ENCODE measurements around the gene MMP23B.

Gene MMP23B

DNA sequence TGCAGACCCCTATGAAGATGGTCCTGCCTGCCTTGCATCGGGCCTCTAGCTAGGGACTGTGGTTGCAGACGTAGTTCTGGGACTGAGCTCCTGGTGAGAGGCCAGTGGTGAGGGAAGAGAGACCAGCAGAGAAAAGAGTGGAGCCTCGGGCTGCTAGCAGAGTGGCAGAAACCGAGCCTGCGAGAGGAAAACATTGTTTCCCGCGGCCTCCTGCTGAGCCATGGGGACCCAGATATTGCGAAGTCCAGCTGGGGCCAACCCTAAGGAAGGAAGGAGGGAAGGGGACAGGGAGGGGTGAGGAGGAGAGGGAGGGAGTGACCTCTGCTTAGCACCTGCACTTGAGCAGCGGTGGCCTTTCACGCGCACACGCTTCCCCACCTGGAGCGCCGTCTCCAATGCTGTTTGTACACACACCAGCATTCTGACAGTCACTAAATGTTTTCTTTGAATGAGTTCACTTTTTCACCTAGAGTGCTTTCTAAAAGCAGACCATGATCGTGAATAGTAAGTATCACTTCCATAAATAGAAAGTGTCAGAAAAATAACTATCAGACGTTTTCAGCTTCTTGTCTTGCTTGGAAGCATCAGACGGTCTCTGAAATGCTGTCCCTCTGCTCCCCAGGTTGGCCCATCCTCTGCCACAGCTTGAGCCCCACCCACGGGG, 29.5 kb upstream of the MMP23B start:
- in situ Hi-C loops (cut with MboI; ENCODE audit: low sequenced_read_pairs): no loop called here

GRCh38 chr1:1602968-1603506, 28.9 kb upstream of the MMP23B start:
- in situ Hi-C loops (cut with MboI; ENCODE audit: low sequenced_read_pairs): no loop called here

DNA sequence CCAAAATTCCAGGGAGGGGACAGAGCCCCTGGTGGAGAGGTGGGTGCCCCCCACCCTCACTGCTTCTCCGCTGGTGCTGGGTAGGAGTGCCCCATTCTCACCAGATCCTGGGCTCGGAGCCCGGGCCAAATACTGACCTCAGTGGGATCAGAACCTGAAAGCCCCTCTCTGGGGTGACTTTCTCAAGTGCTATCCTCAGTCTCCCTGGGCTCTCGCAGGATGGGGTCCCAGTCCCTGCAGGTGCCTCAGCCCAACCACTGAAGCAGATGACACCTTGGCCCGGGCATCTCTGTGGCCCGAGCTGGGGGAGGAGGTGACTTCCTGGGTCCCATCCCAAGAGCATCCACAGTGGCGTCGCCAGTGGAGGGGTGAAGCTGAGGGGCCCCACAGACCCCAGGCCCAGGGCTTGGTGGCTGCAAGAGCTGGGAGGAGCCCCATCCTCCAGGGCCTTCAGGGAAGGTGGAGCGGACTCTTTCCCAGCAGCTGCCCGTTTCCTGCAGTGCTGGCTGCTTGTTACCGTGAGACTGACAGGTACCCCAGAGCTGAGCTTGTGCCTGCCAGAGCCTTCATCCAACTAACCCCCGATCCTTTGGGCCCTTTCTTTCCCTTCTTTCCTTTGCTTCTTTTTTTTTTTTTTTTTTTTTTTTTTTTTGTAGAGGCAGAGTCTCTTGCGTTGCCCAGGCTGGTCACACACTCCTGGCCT, 28.2 kb upstream of the MMP23B start:
- in situ Hi-C loops (cut with MboI; ENCODE audit: low sequenced_read_pairs): no loop called here

DNA sequence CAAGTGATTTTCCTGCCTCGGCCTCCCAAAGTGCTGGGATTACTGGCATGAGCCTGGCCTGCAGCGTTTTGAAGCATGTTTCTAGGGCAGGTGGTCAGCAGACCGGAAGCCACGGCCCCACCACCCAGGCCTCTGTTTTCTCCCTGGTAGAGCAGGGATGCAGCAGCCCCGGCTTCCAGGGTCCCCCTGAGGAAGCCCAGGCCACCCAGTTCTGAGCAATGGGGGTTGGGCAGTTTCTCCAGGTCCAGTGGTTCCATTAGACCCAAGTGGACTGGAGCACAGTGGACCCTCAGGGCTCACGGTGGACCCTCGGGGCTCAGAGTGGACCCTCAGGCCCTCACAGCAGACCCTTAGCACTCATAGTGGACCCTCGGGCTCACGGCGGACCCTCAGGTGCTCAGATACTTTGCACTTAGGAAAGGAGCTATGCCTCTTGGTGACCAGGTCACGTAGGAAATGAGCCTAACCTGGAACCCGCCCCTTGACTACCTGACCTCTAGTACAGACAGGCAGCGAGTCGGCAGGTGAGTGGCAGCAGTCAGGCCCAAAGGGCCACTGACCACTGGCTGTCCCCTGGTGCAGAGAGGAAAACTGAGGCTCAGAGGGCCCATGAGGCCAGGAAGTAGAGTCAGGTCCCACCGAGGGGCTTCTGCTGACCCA, 27.5 kb upstream of the MMP23B start:
- in situ Hi-C loops (cut with MboI; ENCODE audit: low sequenced_read_pairs): no loop called here

DNA sequence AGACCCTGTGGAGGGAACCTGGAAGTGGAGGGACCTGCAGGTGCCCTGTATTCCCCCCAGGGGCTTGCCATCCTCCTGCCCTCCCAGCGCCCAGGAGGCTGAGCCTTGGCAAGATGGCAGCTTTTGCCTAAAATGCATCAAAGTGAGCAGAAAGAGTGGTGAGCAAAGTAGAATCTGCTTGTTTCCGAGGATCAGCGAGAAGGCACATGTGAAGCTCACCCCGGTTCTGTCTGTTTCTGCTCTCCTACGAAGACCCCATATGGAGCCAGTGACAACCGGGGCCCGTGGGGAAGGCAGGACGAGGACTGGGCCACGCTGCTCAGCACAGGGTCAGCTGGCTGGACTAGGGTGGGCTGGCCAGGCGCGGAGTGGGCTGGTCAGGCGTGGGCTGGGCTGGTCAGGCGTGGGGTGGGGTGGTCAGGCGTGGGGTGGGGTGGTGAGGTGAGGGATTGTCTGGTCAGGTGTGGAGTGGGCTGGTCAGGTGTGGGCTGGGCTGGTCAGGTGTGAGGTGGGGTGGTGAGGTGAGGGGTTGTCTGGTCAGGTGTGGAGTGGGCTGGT, 26.9 kb upstream of the MMP23B start:
- in situ Hi-C loops (cut with MboI; ENCODE audit: low sequenced_read_pairs): no loop called here

DNA sequence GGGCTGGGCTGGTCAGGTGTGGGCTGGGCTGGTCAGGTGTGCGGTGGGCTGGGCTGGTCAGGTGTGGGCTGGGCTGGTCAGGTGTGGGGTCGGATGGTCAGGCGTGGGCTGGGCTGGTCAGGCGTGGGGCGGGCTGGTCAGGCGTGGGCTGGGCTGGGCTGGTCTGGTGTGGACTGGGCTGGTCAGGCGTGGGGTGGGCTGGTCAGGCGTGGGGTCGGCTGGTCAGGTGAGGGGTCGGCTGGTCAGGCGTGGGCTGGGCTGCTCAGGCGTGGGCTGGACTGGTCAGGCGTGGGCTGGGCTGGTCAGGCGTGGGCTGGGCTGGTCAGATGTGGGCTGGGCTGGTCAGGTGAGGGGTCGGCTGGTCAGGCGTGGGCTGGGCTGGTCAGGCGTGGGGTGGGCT, 26.2 kb upstream of the MMP23B start:
- in situ Hi-C loops (cut with MboI; ENCODE audit: low sequenced_read_pairs): no loop called here

- in situ Hi-C loops (cut with MboI; ENCODE audit: low sequenced_read_pairs): no loop called here
Measured at GRCh38 chr1:1606232-1606631, 25.7 kb upstream of the MMP23B start.

DNA sequence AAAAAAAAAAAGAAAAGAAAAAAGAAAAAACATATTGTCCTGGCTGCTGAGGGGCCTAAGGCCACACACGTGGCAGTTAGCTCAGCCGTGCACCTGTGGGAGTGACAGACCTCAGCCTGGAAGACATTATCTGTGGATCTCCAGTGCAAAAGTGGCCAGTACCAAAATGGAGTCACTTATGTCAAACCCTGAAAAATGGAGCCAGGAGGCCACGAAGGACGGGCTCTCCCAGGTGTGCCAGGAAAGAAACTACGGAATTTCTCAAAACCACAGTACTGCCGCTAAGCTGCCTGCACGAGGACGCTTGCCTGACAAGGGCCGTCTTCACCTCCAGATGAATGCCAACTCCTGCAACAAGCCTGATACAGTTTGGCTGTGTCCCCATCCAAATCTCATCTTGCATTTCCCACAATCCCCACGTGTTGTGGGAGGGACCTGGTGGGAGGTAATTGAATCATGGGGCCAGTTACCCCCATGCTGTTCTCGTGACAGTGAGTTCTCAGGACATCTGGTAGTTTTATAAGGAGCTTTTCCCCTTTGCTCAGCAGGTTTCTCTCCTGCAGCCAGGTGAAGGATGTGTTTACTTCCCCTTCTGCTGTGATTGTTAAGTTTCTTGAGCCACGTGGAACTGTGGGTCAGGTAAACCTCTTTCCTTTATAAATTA, 22.0 kb upstream of the MMP23B start:
- in situ Hi-C loops (cut with MboI; ENCODE audit: low sequenced_read_pairs): no loop called here

- in situ Hi-C loops (cut with MboI; ENCODE audit: low sequenced_read_pairs): no loop called here
Measured at GRCh38 chr1:1610796-1611195, 21.2 kb upstream of the MMP23B start.

DNA sequence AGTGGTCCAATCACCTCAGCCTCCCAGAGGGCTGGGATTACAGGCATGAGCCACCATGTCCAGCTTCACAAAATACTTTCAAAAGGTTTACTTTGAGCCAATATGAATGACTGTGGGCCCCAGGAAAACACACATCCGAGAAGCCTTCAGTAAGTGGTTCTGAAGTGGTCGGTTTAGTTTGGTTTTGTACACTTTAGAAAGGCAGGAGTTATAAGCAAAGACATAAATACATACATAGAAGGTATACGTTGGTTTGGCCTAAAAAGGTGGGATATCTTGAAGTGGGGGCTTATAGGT, 19.9 kb upstream of the MMP23B start:
- in situ Hi-C loops (cut with MboI; ENCODE audit: low sequenced_read_pairs): no loop called here

DNA sequence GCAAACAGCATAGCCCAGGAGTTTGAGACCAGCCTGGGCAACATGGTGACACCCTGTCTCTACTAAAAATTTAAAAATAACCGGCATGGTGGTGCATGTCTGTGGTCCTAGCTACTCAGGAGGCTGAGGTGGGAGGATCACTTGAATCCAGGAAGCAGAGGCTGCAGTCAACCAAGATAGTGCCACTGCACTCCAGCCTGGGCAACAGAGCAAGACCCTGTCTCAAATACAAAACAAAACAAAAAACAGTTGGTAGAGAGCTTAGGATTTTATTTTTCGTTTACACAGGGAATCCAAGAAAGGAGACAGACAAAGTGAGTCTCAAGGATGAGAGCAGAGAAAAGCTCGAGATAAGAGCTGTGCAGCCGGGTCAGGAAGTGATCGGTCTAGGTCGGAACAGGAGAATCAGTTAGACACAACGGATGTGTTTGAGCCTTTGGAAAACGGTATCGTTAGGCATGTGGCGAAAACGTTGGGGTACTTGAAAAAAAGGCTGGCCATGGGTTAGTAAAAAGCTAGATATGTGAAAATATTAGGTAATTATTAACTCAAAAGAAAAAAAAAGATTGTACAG, 18.4 kb upstream of the MMP23B start:
- in situ Hi-C loops (cut with MboI; ENCODE audit: low sequenced_read_pairs): no loop called here

- in situ Hi-C loops (cut with MboI; ENCODE audit: low sequenced_read_pairs): no loop called here
Measured at GRCh38 chr1:1614204-1614953, 17.6 kb upstream of the MMP23B start.

- in situ Hi-C loops (cut with MboI; ENCODE audit: low sequenced_read_pairs): no loop called here
Measured at GRCh38 chr1:1614954-1615255, 17.1 kb upstream of the MMP23B start.

DNA sequence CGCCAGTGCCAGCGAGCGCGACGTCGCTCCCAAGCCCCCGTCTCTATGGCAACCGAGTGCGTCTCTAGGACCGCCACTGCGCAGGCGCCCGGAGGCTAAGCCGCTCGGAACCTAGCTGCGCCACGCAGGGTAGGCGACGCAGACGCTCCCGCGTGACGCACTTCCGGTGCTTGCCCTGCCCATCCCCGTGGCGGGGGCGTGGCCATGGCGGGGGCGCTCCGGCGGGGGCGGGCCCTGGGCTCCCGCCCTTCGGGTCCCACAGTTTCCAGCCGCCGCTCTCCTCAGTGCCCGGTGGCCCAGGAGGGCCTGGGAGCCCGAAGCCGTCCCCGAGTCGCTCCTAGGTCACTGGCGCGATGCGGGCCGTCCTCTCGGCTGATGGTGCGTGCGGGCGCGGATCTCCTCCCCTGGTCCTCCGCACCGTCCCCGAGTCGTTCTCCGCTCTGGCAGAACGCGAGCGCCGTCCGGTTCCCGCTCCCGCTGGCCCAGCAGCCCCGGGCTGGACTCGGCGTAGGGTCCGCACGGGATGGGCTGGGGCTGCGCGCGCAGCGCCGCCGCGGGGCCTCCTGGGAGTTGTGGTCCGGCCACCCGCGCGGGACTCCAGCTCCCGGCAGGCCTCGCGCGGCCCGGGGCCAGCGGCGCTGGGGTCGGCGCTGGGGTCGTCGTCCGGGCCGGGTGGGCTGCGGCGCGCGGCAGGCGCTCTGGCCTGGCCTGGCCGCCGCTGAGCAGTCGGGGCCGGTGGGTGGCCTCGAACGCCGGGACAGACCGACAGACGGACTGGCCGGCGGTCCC, 16.5 kb upstream of the MMP23B start, which contains the start of gene MIB2:
Gene MIB2 (plus strand): TSS at position 245 of the 789 bp plus-strand sequence. CDS start 7,953 bp downstream, outside the sequence.
- in situ Hi-C loops (cut with MboI; ENCODE audit: low sequenced_read_pairs): no loop called here

GRCh38 chr1:1616045-1616790, 15.8 kb upstream of the MMP23B start:
- in situ Hi-C loops (cut with MboI; ENCODE audit: low sequenced_read_pairs): no loop called here

DNA sequence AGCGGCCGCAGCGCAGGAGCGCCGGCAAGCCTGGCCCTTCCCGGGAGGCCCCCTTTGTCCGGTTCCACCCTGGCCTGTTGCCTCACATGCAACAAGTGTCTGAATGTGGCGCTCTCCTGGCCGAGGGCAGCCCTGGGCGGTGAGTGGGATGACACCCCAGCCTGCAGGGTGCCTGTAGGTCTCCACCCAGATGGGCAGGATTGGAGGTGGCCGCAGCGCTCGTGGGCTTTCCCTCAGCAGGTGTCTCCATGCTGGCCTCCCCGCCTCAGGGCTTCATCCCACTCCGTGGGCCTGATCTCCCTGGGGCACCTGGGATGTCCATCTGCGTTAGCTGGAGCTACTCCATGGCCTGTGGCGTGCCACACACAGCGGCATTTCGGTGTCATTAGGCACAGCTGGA, 15.1 kb upstream of the MMP23B start:
- in situ Hi-C loops (cut with MboI; ENCODE audit: low sequenced_read_pairs): no loop called here

- in situ Hi-C loops (cut with MboI; ENCODE audit: low sequenced_read_pairs): no loop called here
Measured at GRCh38 chr1:1617516-1617915, 14.5 kb upstream of the MMP23B start.

GRCh38 chr1:1617925-1618324, 14.0 kb upstream of the MMP23B start:
- in situ Hi-C loops (cut with MboI; ENCODE audit: low sequenced_read_pairs): no loop called here
